GM19035 (cell line): Measurements from ENCODE around the gene TRMT112.

Experiments
- ATAC-seq: cut with Tn5 transposase; IDR thresholded peaks from one replicate; pipeline ENCODE4 v1.9.1; 2021; ENCODE audit not compliant: unreplicated experiment

Gene TRMT112

GRCh38 chr11:64276653-64277431 is 40.5 kb downstream of the TRMT112 start:
- no peak for ATAC-seq

- ATAC-seq = no peak
Measured at GRCh38 chr11:64275841-64276240, 41.5 kb downstream of the TRMT112 start.

- ATAC-seq = no peak
Measured at GRCh38 chr11:64275031-64275800, 42.1 kb downstream of the TRMT112 start.

GRCh38 chr11:64269540-64270220 is 47.7 kb downstream of the TRMT112 start:
- ATAC-seq = peak; percentile 70

GRCh38 chr11:64268893-64269539 is 48.3 kb downstream of the TRMT112 start:
- peak; percentile 21 for ATAC-seq

GRCh38 chr11:64268025-64268892 is 49.1 kb downstream of the TRMT112 start:
- no peak for ATAC-seq

GRCh38 chr11:64267207-64267945 is 50.0 kb downstream of the TRMT112 start:
- ATAC-seq = no peak
